ENCODE measurements around the gene ZNF212. TPM values are rescaled to one million over a fixed set of nuclear protein-coding genes. Genes with fewer than 3 reads are reported as not detected.

ZNF212 gene
- 7.5 and 9.6 TPM in 2 replicates for total RNA-seq (2014; rRNA removed; shearing (Covaris generic))

DNA sequence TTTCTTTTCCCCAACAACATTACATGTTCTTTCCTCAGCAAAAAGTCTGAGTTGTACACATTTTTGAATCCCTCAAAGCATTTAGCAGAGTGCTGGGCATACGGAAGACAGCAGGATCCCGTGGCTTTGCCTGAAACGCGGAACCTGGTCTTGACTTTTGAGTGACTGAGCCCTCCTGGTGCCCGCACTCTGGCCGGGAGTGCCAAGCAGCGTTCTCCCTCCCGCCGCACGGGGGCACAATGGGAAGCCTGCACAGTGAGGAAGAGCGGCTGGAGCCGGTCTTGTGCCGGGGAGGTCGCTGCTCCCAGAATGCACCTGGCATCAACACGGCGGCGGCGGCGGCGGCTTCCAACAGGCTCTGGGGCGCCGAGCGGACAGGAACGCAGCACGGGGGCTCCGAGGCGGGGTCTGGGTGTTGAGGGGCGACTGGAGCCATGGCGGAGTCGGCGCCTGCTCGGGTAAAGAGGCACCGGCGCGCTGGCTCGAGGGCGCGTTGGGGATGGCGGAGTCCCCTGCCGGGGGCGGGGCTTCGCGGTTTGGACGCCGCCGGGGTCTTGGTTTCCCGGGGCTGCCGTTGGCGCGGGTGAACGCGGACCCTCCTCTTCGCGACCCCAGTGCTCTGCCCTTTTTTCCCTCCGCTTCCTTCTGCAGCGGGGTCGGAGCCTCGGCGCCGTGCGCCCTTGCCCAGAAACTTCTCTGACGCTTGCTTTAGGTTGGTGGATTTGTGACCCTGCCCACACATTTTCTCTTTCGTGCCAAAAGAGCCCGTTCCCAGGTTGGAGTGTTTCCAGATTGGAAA is at the start of gene ZNF212:
ZNF212 (plus strand) TSS at position 307 of the 799 bp plus-strand sequence; CDS start at position 435, 128 bp downstream.
- DNase-seq (ENCODE audit: low read depth) = peak; percentile 91

DNA sequence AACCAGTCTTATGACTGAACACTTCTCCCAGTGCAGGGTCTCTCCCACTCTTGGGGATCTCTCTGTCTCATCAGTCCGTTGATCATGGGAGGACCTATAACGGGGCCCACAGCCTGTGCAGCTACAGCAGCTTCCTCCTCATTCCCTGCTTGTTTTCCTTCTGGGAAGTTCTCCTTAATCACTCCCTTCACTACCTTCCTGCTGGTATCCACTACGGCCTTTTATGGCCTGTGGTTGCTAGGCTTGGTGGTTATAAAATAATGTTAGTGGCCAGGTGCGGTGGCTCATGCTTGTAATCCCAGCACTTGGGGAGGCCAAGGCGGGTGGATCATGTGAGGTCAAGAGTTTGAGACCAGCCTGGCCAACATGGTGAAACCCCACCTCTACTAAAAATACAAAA is 47.6 kb upstream of the ZNF212 start:
- no peak for DNase-seq (ENCODE audit: low read depth)

DNA sequence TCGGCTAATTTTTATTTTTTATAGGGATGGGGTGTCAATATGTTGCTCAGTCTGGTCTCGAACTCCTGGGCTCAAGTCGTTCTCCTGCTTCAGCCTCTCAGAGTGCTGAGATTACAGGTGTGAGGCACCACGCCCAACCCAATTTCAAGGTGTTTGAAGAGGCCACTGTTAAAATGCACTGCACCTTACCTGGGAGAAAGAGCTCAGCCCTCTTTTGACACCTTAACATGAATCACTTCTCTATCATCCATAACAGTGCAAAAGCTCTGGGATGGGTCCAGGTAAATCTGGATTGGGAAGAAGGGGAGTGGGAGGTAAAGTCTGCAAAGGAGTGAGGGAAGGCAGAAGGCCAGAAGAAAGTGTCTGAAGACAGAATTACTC is 44.7 kb upstream of the ZNF212 start:
- DNase-seq (ENCODE audit: low read depth) = no peak

- peak; percentile 91 for DNase-seq (ENCODE audit: low read depth)
Measured at GRCh38 chr7:149195180-149196150, 44.0 kb upstream of the ZNF212 start, which contains the start of gene ZNF282. Gene ZNF282 (plus strand): TSS chr7:149195546. CDS start chr7:149195590, 44 bp downstream.

DNA sequence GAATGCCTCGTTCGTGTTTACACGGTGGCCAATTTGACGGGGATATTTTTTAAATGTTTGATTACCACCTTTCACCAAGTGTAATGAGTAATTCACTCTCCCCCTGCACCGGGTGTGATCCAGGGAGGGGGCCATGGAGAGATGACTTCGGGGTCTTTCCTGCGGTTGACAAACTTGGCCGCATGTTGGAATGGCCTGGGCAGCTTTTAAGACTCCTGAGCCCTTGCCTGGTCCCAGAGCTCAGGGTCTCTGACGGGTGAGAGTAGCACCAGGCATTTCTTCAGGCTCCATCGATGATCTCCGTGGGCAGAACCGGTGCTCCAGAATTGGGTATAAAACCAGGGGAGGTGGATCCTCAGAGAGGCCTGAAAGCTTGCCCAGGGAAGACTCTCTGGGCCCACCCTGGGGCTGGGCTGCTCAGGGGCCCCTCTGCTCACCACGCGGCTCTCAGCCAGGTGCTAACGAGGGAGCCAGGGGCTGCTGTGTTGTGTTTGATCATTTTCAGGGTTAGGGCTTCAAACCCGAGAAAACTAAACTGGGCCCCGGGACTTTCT is 43.2 kb upstream of the ZNF212 start:
- DNase-seq (ENCODE audit: low read depth) = peak; percentile 24

GRCh38 chr7:149196705-149197171 is 42.7 kb upstream of the ZNF212 start:
- peak; percentile 59 for DNase-seq (ENCODE audit: low read depth)

- DNase-seq (ENCODE audit: low read depth) = no peak
Measured at GRCh38 chr7:149197675-149198074, 41.8 kb upstream of the ZNF212 start.

DNA sequence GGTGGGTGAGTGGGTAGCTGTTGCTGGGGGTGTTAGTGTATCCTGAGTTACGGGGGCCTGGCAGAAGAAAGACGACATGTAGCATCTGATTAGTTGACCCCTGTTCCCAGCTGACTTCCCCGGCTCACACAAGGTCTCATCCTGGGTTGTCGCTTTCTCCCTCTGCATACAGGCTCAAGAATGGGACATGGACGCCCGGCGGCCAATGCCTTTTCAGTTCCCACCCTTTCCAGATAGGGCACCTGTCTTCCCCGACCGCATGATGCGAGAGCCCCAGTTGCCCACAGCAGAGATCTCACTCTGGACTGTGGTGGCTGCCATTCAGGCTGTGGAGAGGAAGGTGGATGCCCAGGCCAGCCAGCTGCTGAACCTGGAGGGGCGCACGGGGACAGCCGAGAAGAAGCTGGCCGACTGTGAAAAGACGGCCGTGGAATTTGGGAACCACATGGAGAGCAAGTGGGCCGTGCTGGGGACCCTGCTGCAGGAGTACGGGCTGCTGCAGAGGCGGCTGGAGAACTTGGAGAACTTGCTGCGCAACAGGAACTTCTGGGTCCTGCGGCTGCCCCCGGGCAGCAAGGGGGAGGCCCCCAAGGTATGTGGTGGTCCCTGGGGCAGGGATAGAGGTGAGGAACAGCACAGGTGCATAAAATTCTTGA is 41.2 kb upstream of the ZNF212 start:
- no peak for DNase-seq (ENCODE audit: low read depth)

DNA sequence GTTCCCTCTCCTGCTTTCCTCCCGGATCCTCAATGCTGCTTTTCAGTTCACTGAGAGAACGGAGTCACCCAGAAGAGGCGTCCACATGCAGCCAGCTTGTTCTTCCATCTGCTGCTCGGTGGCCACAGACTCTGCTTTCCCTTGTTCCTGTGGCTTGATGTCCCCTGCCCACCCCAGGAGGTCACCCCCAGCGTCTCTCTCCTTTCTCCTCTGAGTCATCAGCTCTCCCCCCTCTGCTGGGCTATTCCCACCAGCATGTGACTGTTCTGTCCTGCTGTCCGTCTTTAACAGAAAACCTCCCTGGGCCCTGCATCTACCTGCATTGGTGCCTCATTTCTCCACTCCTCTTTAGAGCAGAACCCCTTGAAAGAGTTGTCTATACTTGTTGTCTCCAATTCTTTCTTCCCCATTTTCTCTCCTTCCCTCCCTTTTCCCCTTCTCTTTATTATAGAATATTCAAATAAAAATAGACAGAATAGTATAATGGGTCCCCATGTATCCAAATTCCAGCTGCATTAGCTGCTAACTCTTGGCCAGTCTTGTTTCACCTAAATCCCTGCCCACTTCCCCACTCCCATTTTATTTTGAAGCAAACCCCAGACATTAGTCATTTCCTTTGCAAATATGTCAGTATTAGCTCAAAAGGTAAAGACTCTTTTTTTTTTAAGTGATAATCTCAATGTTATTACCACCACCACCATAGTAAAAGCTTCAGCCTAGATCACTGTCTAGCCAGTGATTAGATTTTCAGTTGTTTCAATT is 40.0 kb upstream of the ZNF212 start:
- DNase-seq (ENCODE audit: low read depth) = peak; percentile 58

DNA sequence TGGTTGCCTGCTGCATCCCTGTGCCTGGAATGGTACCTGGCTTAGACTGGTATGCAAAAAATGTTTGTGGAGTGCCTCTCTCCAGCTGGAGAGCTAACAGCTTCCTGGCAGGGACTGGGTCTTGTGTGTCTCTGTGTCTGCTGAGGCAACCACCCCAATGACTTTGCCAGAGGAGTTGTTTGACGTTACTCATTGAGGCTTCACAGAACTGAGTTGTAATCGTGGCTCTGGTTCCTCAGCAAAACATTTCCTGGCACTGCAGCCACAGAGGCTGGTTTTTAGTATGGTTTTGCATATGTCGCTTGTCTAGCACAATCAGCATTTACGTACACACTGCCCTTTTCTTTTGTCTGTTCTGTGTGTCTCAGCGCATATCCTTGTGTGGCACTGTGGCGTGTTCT is 36.6 kb upstream of the ZNF212 start:
- no peak for DNase-seq (ENCODE audit: low read depth)

DNA sequence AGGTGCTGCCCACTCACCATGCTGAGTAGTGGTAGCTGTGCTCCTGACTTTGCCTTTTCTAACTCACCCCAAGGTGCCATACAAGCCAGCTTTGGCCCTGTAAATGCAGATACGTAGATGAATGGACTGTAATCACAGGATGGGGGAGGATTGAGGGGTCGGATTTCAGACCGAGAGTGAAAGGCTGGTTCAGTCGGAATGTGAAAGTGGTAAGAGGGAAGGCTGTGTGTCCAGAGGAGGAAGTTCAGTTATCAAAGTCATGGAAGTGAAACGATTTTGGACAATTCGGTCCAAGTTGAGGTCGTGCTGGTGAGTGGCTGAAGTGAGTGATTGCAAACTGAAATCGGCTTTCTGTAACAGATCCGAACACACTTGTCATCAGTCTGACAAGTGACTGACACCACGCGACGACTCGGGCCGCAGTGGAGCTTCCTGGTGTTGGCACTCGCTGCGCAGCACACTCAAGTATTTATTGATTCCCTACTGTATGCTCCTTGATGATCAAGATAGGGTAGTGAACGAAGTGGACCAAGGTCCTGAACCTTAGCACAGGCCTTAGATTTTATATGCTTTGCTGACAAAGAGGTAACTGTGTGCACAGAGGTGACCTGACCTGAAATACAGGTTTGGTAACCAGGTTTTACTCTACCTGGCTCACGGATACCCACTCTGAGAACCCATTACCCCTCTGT is 33.6 kb upstream of the ZNF212 start:
- no peak for DNase-seq (ENCODE audit: low read depth)

- no peak for DNase-seq (ENCODE audit: low read depth)
Measured at GRCh38 chr7:149207324-149208035, 32.0 kb upstream of the ZNF212 start.

GRCh38 chr7:149209518-149210269 is 29.8 kb upstream of the ZNF212 start:
- DNase-seq (ENCODE audit: low read depth) = peak; percentile 67

DNA sequence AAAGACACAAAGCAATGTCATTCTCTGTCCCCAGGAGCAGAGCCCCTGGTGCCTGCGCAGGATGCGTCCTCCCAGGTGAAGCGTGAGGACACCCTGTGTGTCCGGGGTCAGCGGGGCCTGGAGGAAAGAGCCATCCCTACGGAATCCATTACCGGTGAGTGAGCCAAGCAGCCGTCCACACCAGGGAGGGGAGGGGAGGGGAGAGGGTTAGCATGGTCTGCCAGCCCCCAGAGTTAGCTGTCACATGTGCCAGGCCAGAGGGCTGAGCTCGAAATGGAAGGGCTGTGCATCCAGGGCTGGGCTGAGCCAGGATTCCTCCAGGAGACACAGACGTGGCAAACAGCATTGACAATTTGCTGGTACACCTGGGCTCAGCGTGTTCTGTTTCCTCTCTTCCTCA is 28.9 kb upstream of the ZNF212 start:
- no peak for DNase-seq (ENCODE audit: low read depth)

DNA sequence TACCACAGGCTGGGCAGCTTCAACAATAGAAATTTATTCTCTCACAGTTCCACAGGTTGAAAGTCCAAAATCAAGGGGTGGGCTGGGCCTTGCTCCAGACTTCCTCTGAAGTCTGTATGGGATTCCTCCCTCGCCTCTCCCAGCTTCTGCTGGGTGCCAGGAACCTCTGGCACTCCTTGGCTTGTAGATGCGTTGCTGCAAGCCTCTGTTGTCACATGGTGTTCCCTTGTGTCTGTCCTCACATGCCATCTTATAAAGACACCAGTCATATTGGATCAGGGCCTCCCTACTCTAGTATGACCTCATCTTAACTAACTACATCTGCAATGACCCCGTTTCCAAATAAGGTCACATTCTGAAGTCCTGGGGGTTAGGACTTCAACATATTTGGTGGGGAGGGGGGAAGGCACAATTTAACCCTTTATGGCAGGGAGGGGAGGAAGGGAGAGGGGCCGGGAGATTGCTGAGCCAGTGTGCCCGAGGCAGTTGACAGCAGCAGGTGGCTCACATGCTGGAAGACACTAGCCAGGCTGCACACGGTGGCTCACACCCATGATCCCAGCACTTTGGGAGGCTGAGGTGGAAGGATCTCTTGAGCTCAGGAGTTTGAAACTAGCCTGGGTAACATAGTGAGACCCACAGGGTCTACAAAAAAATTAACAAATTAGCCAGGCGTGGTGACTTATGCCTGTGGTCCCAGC is 25.3 kb upstream of the ZNF212 start:
- no peak for DNase-seq (ENCODE audit: low read depth)

DNA sequence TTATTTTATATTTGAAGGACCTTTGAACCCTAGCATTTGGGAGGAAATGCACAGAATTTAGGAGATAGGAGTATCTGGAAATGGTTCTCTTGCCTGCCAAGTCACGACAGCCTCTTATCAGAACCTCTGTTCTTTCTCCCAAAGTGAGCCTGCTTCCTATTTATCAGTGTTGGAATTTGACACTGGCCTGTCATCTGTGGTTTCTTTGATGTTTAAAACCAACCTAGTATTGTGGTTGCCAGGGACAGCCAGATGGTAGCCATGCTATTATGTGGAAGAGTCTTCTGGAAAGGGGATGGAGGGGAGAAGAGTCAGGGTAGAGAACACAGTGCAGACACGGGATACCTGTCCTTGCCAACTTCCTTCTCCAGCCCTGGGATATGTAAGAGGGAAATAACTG is 23.0 kb upstream of the ZNF212 start:
- peak; percentile 33 for DNase-seq (ENCODE audit: low read depth)

- DNase-seq (ENCODE audit: low read depth) = no peak
Measured at GRCh38 chr7:149217570-149217969, 21.9 kb upstream of the ZNF212 start.

Data from M059J (cell line).